ENCODE results near the gene DTX3. TPM values are rescaled to one million over a fixed set of nuclear protein-coding genes. Genes with fewer than 3 reads are reported as not detected.
A peak's percentile ranks its signal among the peaks of the same experiment; 100 is the strongest.

DTX3 gene
- total RNA-seq, 2 donors from 2014 or later, result 42.2 to 59.9 TPM

GRCh38 chr12:57603815-57604453 lies 690 bp upstream of the DTX3 start:
- Histone ChIP-seq H3K27me3 (replicated peaks; ENCODE audit: insufficient read depth) (no peaks in the 10 kb centered on the region), H3K4me3 (peak overlapping the region; percentile 84 to 89), H3K36me3 (no peaks in the 10 kb centered on the region), H3K27ac (peak overlapping the region; percentile 92 to 96), H3K9me3 (no peaks in the 10 kb centered on the region), H3K4me1 (replicated peaks) (no peaks in the 10 kb centered on the region)
- no peak for TF ChIP-seq POLR2A (IDR thresholded peaks at IDR 0.05)
- no peak for TF ChIP-seq CTCF (IDR thresholded peaks at IDR 0.05)
- TF ChIP-seq POLR2AphosphoS5 (IDR thresholded peaks at IDR 0.05), result peak; percentile 48
- WGBS, result 10% methylated on average over 6 of the region's 6 CpGs
- DNase-seq (ENCODE audit: low spot score), result peak; percentile 59
- intact Hi-C loops (cut with DNase I), result no loop called here

GRCh38 chr12:57604992-57605810 lies 577 bp downstream of the DTX3 start:
- Histone ChIP-seq H3K4me3 (peak overlapping the region; percentile 84 to 89), H3K27ac (peak overlapping the region; percentile 92 to 96), H3K36me3 (no peaks in the 10 kb centered on the region), H3K9me3 (no peaks in the 10 kb centered on the region), H3K27me3 (replicated peaks; ENCODE audit: insufficient read depth) (no peaks in the 10 kb centered on the region), H3K4me1 (replicated peaks) (no peaks in the 10 kb centered on the region)
- WGBS, result 5% methylated on average over 25 of the region's 25 CpGs
- TF ChIP-seq POLR2A (IDR thresholded peaks at IDR 0.05) (no peak), CTCF (IDR thresholded peaks at IDR 0.05) (no peak), POLR2AphosphoS5 (IDR thresholded peaks at IDR 0.05) (no peak)
- no peak for DNase-seq (ENCODE audit: low spot score)
- intact Hi-C loops (cut with DNase I), result loop anchor here (5.0 kb wide), 1 partner anchor 83 kb away; the partner anchor contains the start of genes DDIT3 and MBD6

- Histone ChIP-seq H3K4me1 (replicated peaks) (no peaks in the 10 kb centered on the region), H3K27ac (peak overlapping the region; percentile 92 to 96), H3K36me3 (no peaks in the 10 kb centered on the region), H3K27me3 (replicated peaks; ENCODE audit: insufficient read depth) (no peaks in the 10 kb centered on the region), H3K9me3 (no peaks in the 10 kb centered on the region), H3K4me3 (no peak overlapping the region)
- intact Hi-C loops (cut with DNase I), result loop anchor here (5.0 kb wide), 1 partner anchor 84 kb away; the partner anchor contains the start of genes DDIT3 and MBD6
- TF ChIP-seq POLR2AphosphoS5 (IDR thresholded peaks at IDR 0.05) (no peak), POLR2A (IDR thresholded peaks at IDR 0.05) (no peak), CTCF (IDR thresholded peaks at IDR 0.05) (no peak)
- no peak for DNase-seq (ENCODE audit: low spot score)
- WGBS, result 64% methylated on average over 4 of the region's 4 CpGs
These were observed 1.2 kb downstream of the DTX3 start for GRCh38 chr12:57605811-57606311.

GRCh38 chr12:57606399-57606798 lies 1.8 kb downstream of the DTX3 start:
- H3K9me3 ChIP-seq, result no peaks in the 10 kb centered on the region
- H3K27ac ChIP-seq, result no peak overlapping the region
- H3K27me3 ChIP-seq (replicated peaks; ENCODE audit: insufficient read depth), result no peaks in the 10 kb centered on the region
- no peaks in the 10 kb centered on the region for H3K4me1 ChIP-seq (replicated peaks)
- DNase-seq (ENCODE audit: low spot score), result no peak
- 51% methylated on average over 2 of the region's 2 CpGs for WGBS
- no peak for TF ChIP-seq POLR2A (IDR thresholded peaks at IDR 0.05)
- TF ChIP-seq POLR2AphosphoS5 (IDR thresholded peaks at IDR 0.05), result no peak
- TF ChIP-seq CTCF (IDR thresholded peaks at IDR 0.05), result no peak
- intact Hi-C loops (cut with DNase I), result loop anchor here (5.0 kb wide), 1 partner anchor 84 kb away; the partner anchor contains the start of genes DDIT3 and MBD6
- H3K4me3 ChIP-seq, result no peak overlapping the region
- no peaks in the 10 kb centered on the region for H3K36me3 ChIP-seq
